Measurements from ENCODE around the gene CRCP.
A peak's percentile ranks its signal among the peaks of the same experiment; 100 is the strongest.
"Not testable (repeated sequence)": the region's sequence is repeated elsewhere in the genome, so short reads cannot be mapped to it uniquely, and the experiment has no call there.

The CRCP gene

GRCh38 chr7:66114743-66115649, at the start of gene CRCP:
Gene CRCP (plus strand): TSS chr7:66114847. CDS start chr7:66114963, 116 bp downstream.
- DNase-seq: peak; percentile 90

GRCh38 chr7:66069732-66070131, 44.9 kb upstream of the CRCP start:
- no peak for DNase-seq

DNA sequence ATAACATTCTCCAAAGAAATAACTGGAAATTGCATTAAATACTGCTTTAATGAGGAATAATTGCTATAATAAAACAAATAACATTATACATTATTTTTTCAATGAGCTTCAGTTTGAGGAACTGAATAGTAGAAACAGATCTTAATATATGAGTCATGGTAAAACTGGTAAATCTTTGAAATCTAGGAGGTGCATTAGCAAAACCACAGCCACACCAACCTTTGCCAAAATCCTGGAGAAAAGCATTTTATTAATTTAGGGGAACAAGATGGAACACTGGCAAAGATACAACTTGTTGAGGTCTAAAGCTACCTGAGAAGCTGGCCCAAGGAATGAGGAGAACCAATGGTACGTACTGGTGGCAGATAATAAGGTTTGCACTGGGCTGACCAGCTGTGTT, 44.4 kb upstream of the CRCP start:
- DNase-seq: no peak

DNA sequence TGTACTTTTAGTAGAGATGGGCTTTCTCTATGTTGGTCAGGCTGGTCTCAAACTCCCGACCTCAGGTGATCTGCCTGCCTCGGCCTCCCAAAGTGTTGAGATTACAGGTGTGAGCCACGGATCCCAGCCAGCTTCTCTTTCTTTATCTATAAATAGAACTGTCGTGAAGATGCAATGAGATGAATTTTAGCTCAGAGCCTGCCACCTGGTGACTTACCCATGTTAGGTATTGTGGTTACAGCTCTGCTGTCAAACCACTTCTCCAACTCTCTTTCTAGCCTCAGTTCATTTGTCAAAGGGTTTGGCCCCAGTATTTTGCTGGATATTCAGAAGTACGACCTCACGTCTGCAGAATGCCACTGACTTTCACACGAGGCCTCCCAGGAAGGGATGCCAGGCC, 42.4 kb upstream of the CRCP start:
- not testable (repeated sequence) for DNase-seq

- peak; percentile 92 for DNase-seq
Observed at GRCh38 chr7:66075590-66076461, 38.8 kb upstream of the CRCP start, which contains the start of gene ASL. Gene ASL (plus strand): TSS chr7:66075819. CDS start chr7:66076082, 263 bp downstream.

- DNase-seq: no peak
Observed at GRCh38 chr7:66076462-66077329, 38.0 kb upstream of the CRCP start.

- DNase-seq: no peak
Observed at GRCh38 chr7:66078067-66078466, 36.6 kb upstream of the CRCP start.

- no peak for DNase-seq
Observed at GRCh38 chr7:66082083-66082482, 32.6 kb upstream of the CRCP start.

- no peak for DNase-seq
Observed at GRCh38 chr7:66082886-66083415, 31.7 kb upstream of the CRCP start.

- no peak for DNase-seq
Observed at GRCh38 chr7:66083677-66084076, 31.0 kb upstream of the CRCP start.

DNA sequence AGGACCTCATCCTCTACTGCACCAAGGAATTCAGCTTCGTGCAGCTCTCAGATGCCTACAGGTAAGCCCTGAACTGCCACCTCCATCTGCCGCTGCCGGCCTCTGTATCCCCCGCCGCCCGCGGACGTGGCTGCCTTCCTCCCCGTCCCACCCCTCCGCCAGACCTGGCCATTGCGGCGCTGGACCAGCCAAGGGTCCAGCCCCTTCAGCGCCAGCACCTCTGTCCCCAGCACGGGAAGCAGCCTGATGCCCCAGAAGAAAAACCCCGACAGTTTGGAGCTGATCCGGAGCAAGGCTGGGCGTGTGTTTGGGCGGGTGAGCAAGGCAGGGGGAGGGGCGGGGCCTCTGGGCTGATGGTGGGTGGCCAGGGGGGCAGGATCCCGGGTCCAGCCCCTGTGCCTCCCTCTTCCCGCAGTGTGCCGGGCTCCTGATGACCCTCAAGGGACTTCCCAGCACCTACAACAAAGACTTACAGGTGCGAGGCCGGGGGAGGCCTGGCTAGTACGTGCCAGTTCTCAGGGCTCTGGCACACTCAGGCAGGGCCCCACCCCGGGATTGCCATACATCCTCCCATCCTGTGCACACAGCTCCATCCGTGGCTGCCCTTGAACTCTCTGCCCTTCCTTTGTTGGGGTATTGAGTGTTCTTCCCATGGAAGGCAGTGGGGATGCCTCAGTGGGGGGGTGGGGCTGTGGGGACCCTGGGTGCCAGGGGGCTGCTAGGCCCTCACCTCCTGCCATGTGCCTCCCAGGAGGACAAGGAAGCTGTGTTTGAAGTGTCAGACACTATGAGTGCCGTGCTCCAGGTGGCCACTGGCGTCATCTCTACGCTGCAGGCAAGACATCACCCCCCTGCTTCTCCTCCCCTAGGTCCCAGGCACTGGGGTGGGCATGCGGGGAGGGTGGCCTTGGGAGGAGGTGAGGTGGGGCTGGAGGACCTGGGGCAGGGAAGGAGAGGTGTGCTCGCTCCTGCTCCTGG, 25.5 kb upstream of the CRCP start:
- DNase-seq: no peak

- DNase-seq: no peak
Observed at GRCh38 chr7:66092654-66093053, 22.0 kb upstream of the CRCP start.

DNA sequence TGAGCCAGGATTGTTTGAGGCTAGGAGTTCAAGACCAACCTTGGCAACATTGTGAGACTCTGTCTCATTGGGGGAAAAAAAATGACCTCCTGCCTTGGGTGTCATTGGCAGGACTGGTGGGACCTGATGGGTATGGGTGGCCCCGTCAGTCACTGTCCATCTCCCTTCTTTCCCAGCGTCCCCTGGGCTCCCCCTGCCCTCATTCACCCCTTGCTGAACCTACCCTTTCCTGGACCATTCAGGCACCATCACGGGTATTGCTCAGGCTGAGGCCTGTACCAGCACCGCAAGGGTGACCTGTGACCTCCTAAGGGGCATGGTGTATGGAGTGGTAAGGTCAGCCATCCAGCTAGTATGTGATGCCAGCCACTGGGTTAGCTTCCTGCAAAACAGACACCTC, 19.6 kb upstream of the CRCP start:
- no peak for DNase-seq

- peak; percentile 38 for DNase-seq
Observed at GRCh38 chr7:66099232-66099550, 15.5 kb upstream of the CRCP start.

DNA sequence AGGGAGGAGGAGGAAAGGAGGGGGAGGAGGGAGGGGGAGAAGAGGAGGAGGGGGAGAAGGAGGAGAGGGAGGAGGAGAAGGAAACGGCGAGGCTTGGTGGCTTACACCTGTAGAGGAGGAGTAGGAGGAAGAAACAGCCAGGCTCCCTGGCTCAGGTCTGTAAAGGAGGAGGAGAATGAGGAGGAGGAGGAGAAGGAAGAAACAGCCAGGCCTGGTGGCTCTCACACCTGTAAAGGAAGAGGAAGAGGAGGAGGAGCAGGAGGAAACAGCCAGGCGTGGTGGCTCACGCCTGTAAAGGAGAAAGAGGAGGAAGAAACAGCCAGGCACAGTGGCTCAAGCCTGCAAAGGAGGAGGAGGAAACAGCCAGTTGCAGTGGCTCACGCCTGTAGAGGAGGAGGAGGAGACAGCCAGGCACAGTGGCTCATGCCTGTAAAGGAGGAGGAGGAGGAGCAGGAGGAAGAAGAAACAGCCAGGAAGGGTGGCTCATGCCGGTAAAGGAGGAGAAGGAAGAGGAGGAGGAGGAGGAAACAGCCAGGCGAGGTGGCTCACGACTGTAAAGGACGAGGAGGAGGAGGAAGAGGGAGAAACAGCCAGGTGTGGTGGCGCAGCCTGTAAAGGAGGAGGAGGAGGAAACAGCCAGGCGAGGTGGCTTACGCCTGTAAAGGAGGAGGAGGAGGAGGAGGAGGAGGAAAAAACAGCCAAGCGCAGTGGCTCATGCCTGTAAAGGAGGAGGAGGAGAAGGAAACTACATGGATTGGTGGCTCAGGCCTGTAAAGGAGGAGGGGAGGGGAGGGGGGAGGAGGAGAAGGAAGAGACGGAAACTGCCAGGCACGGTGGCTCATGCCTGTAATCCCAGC, 14.9 kb upstream of the CRCP start:
- peak; percentile 69 for DNase-seq

GRCh38 chr7:66100408-66101050, 14.1 kb upstream of the CRCP start:
- no peak for DNase-seq

GRCh38 chr7:66102168-66102567, 12.5 kb upstream of the CRCP start:
- not testable (repeated sequence) for DNase-seq

GRCh38 chr7:66103994-66104393, 10.7 kb upstream of the CRCP start:
- not testable (repeated sequence) for DNase-seq

DNA sequence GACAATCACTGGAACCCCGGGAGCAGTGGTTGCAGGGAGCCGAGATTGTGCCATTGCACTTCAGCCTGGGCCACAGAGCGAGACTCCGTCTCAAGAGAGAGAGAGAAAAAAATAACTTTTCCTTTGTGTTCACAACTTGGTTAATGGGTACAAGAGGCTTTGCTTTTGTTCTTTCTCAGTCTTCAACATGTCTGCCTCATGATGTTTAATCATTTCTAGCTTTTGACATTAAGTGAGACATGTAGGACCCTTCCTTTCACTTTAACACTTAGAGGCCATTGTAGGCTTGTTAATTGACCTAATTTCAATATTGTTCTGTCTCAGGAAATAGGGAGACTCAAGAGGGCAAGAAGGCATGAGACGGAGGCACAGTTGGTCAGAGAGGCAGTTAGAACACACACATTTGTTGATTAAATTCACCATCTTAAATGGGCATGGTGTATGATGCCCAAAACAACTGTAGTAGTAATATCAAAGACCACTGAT, 9.3 kb upstream of the CRCP start:
- DNase-seq: no peak

- DNase-seq: not testable (repeated sequence)
Observed at GRCh38 chr7:66108410-66108809, 6.2 kb upstream of the CRCP start.

All from hematopoietic multipotent progenitor cell treated with erythropoietin and hydrocortisone succinate and interleukin-3 and kit ligand, for 8 days (in vitro differentiated cells).